ENCODE results near the gene TRABD2B.

The TRABD2B gene

GRCh38 chr1:47852006-47852718, 145.0 kb downstream of the TRABD2B start:
- no peak for DNase-seq (ENCODE audit: low read depth in 2 of 2)

GRCh38 chr1:47850451-47850850, 146.7 kb downstream of the TRABD2B start:
- no peak for DNase-seq (ENCODE audit: low read depth in 2 of 2)

DNA sequence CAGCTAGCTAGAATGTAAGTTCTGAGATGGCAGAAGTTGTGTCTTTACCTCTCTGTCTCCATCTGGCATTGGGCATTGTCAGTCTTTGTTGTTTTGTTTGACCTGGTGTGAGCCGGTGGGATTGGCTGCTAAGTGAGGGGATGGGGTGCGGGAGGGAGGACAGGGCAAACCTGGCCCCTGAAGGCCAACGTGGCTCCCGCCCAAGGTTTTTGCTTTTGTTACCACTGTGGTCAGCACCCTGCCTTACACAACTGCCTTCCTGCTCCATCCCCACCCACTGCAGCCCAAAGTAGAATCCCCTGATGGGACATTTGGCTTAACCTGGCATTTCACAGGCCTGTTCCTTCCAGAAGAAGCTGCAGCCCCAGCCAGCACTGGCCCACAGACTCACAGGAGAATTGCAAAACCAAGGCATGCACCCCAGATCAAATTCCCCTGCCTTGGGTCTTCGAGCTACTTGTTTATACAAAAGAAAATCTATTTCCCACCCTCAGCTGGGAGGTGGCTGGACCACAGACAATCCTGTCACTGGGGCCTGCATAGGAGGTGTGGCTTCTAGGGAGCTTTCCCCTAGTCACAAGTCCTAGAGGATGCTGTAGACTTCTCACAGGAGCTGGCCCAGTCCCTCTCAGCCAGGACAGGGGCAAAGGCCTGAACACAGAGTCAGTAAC, 147.5 kb downstream of the TRABD2B start:
- DNase-seq (ENCODE audit: low read depth in 2 of 2): no peak

DNA sequence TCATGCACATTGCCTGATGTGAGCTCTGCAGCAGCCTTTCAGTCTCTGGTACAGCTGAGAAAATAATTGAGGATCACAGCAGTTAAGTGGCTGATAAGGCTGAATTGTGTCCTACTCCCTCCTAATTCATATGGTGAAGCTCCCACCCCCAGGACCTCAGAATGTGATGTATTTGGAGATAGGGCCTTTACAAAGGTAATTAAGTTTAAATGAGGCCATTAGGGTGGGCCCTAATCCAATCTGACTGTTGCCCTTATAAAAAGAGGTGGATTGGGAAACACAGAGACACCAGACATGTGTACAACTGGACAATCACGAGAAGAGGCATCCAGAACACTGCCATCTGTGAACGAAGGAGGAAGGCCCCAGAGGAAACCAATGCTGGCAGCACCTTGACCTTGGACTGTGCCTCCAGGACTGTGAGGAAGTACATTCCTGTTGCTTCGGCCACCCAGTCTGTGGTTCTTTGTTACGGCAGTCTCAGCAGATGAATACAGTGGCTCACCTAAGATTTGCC, 148.1 kb downstream of the TRABD2B start:
- no peak for DNase-seq (ENCODE audit: low read depth in 2 of 2)

GRCh38 chr1:47847763-47848162, 149.4 kb downstream of the TRABD2B start:
- no peak for DNase-seq (ENCODE audit: low read depth in 2 of 2)

GRCh38 chr1:47844558-47844955, 152.6 kb downstream of the TRABD2B start:
- DNase-seq (ENCODE audit: low read depth in 2 of 2): no peak

GRCh38 chr1:47843781-47844557, 153.2 kb downstream of the TRABD2B start:
- no peak for DNase-seq (ENCODE audit: low read depth in 2 of 2)

- no peak for DNase-seq (ENCODE audit: low read depth in 2 of 2)
Measured at GRCh38 chr1:47843059-47843458, 154.1 kb downstream of the TRABD2B start.

DNA sequence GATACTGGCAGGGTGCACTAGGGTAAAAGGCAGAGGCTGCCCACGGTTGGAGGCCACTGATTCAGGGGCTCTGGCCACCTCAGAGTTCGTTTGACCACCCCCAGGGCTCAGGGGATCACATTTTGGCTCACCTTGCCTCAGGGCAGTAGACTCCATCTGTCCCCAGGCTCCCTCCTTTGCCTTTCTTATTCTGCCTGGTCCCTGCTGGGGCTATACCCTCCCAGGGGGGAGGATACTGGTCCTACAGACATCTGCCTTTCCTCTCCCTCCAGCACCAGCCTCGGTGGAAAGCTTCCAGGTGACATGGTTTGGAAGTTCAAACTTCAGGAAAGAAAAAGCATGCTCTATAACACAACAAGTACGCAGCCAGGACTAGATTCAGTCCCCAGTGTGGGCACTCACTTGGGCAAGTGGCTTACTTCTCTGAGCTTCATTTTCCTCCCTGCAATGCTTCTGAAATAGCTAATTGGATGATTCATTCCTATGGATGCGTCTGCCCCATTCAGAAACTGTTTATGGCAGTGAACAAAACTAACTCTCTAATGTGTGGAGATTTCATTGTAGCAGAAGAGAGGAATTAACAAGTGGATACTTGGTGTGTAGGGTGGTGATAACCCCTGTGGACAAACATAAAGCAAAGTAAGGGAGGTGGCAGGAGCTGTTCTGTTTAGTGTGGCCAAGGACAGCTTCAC, 154.8 kb downstream of the TRABD2B start:
- DNase-seq (ENCODE audit: low read depth in 2 of 2): no peak

DNA sequence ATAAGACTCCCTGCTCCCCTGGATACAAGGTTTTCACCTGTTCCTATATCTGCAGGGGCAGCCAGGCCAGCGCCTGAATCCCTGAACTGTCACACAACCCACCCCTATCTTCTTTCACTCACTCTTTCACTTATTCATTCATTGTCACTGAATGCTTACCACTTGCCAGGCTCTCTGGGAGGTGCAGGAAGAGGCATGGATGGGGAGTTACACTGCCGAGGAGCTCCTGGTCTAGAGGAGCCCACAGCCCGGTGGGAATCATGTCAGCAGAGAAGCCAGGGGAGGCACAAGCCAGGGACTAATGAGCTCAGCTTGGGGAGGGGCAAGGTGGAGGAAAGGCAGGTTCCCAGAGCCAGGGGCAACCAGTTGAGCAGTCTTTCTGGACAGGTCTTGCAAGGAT, 155.8 kb downstream of the TRABD2B start:
- no peak for DNase-seq (ENCODE audit: low read depth in 2 of 2)

GRCh38 chr1:47840393-47841190, 156.6 kb downstream of the TRABD2B start:
- no peak for DNase-seq (ENCODE audit: low read depth in 2 of 2)

GRCh38 chr1:47839433-47839760, 157.8 kb downstream of the TRABD2B start:
- DNase-seq (ENCODE audit: low read depth in 2 of 2): no peak

GRCh38 chr1:47838562-47839432, 158.4 kb downstream of the TRABD2B start:
- no peak for DNase-seq (ENCODE audit: low read depth in 2 of 2)

DNA sequence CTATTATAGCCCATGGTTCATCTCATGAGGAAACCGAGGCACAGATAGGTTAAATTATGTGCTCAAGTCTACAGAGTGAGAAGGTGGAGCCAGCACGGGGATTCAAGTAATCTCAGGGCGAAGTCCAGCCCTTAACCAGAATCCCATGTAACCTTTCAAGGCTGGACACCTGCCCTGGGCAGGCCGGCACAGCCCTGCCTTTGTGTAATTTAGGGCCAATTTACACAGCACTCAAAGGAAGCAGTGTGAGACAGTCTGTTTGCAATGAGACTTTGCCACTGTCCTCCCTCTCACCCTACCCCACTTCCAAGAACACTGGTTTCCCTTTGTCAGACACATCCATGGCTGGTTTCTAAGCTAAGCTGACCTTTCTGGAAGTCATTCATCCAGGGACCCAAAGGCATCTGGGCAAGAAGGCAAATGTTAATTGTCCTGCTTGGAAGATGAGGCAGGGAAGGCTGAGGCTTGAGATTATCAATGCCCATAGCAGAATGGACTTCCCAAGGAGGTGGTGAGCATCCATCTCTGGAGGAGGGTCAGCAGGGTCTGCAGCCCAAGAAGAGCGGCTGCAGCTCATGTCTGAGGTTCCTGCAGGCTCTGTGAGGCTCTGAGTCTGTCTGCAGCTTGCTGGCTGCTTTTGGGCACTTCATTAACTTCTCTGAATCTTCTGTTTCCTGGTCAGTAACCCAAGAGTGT, 159.2 kb downstream of the TRABD2B start:
- no peak for DNase-seq (ENCODE audit: low read depth in 2 of 2)

DNA sequence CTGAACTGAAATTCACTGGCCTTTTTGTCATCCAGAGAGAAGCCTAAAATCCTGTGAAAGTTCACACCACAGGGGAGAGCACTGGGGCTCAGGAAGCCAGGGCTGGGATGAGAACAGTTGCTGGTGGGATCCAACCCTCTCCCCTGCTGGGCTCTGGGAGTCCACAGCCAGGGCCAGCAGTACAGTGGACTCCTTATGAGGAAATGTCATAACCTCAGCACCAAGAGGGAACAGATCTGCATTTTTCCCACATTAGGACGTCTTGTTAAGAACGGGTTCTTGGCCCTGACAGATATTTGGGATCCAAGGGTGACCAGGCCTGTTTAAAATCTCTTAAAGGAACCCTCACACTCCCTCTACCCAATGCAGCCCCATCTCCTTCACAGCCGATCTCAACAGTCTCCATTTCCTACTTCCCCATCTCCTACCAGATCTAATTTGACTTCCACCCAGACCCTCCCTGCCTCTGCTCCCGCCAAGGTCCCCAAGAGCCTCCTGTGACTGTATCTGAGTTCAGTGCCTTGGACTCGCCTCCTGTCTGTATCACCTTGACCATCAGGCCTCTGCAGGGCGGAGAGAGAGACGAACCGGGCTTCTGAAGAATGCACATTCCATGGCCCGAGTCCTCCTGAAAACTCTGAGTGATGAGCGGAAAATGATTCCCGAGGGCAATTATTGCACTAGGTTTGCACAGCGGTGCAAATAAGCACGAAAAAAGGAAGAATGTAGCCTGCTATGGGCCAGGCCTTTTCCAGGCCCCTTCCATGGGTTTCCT, 159.9 kb downstream of the TRABD2B start:
- DNase-seq (ENCODE audit: low read depth in 2 of 2): no peak

DNA sequence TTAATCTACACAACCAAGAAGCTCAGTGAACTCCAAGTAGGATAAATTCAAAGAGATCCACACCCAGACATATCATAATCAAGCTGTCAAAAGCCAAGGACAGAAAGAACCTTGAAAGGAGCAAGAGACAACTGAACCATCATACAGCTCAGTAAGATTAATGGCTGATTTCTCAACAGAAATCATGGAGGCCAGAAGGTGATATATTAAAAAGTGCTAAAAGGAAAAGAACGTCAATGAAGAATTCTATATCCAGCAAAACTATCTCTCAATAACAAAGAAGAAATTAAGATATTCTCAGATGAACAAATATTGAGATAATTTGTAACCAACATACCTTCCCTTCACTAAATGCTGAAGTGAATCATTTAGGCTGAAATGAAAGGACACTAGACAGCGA, 161.8 kb downstream of the TRABD2B start:
- no peak for DNase-seq (ENCODE audit: low read depth in 2 of 2)

- no peak for DNase-seq (ENCODE audit: low read depth in 2 of 2)
Measured at GRCh38 chr1:47834326-47834725, 162.9 kb downstream of the TRABD2B start.

DNA sequence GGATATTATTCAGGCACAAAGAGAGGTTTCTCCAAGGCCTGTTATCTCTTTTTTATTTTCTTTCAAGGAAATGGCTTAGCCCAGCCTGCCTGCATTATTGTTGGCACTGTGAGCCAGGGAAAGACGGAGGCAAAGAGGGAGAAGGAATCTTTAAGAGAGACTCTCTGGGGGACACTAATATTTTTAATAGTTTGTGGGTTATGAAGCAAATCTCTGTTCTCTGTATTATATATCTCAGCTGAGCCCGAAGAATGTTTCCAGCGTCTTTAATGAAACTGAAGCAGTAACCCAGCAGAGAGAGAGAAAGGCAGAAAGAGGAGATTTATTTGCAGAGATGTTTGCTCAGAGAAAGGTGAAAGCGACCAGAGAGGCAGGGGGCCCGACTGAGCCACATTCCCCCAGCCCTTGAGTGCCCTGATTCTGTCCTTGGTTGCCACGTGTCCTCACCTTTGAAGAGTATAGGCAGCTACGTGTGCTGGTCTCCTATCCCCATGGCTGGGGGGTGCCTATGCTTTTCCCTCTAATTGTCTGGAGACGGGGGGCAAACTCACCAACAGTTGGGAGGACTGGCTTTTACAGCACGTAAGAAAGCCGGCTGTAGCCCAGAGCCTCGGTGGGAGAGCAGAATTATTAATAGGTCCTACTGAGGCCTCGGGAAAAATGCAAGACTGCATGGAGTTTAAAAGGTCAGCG, 166.4 kb downstream of the TRABD2B start:
- DNase-seq (ENCODE audit: low read depth in 2 of 2): no peak
